Thyroid gland (tissue), 4 donors: ENCODE measurements around the gene GFOD1. TPM values are rescaled to one million over a fixed set of nuclear protein-coding genes. Genes with fewer than 3 reads are reported as not detected.
"Not testable (repeated sequence)": the region's sequence is repeated elsewhere in the genome, so short reads cannot be mapped to it uniquely, and the experiment has no call there.

Source experiments
- DNase-seq, 2 donors: peaks; one replicate each; pipeline ENCODE4 v3.0.0-alpha.2; 2019
- H3K27ac ChIP-seq, 3 donors: fragments of 200-600 bp; sonication (generic); 1 replicate in 2 of 3; 2 replicates in 1 of 3; pipeline ENCODE4 v1.5.1; 2016 to 2019; ENCODE audit warnings: mild to moderate bottlenecking in 1 of 3, moderate library complexity in 1 of 3
- H3K27me3 ChIP-seq: fragments of 200-600 bp; sonication (generic); one replicate; pipeline ENCODE4 v1.5.1; 2019
- H3K36me3 ChIP-seq, 2 donors: fragments of 200-600 bp; sonication (generic); one replicate each; pipeline ENCODE4 v1.5.1; 2016 to 2019
- H3K4me1 ChIP-seq, 2 donors: fragments of 200-600 bp; sonication (generic); one replicate each; pipeline ENCODE4 v1.5.1; 2017 to 2019
- H3K4me3 ChIP-seq, 3 donors: fragments of 200-600 bp; sonication (generic); replicated peaks in 1 of 3; 1 replicate in 2 of 3; 2 replicates in 1 of 3; pipeline ENCODE4 v1.5.1; 2016; ENCODE audit warnings: mild to moderate bottlenecking in 1 of 3
- H3K9me3 ChIP-seq: fragments of 200-600 bp; sonication (generic); one replicate; pipeline ENCODE4 v1.5.1; 2017
- CTCF ChIP-seq, 6 experiments: fragments of 200-600 bp in 3 of 6; fragments of 450-650 bp in 3 of 6; sonication (generic) in 3 of 6; IDR thresholded peaks; one replicate each; pipeline ENCODE4 v1.5.1; 2016 to 2019; ENCODE audit warnings: antibody characterized with exemption in 6 of 6, mild to moderate bottlenecking in 2 of 6, inconsistent platforms in 1 of 6, moderate library complexity in 1 of 6
- POLR2A ChIP-seq, 2 donors: fragments of 450-650 bp; IDR thresholded peaks; one replicate each; pipeline ENCODE4 v1.6.1; 2017; ENCODE audit warnings: antibody characterized with exemption in 2 of 2, mild to moderate bottlenecking in 2 of 2, moderate library complexity in 1 of 2
- WGBS, 2 donors: methylation state at CpG; one replicate each; pipeline ENCODE4 v1.1.5; 2017; 5-methylcytosine and 5-hydroxymethylcytosine counted together
- intact Hi-C: fragments of 100-400 bp; cut with DNase I; formaldehyde crosslinking; loops from one replicate; pipeline ENCODE4 v1.15.1; 2023
- total RNA-seq, 4 donors: library from RNA; depleted of rRNA; stranded (reverse); fragments of >200 nt; gene quantifications; one replicate each; pipeline ENCODE4 v1.2.3, GENCODE V29; 2016

Gene GFOD1
- total RNA-seq, 4 donors from 2014 or later: 4.2 to 18.4 (median 8.5) TPM

- DNase-seq: no peak
- intact Hi-C loops: no loop called here
- WGBS, 2 donors: 67 to 69% methylated on average over 12 of the region's 12 CpGs
- no peaks in the 10 kb centered on the region for H3K27me3 ChIP-seq
- no peaks in the 10 kb centered on the region for H3K36me3 ChIP-seq
- no peaks in the 10 kb centered on the region for H3K4me1 ChIP-seq
- no peak overlapping the region for H3K27ac ChIP-seq
- H3K9me3 ChIP-seq: no peaks in the 10 kb centered on the region
- no peak for TF ChIP-seq POLR2A (IDR thresholded peaks at IDR 0.05)
- TF ChIP-seq CTCF (IDR thresholded peaks at IDR 0.05): no peak
- no peak overlapping the region for H3K4me3 ChIP-seq
Measured at GRCh38 chr6:13462458-13463327, 24.7 kb downstream of the GFOD1 start.

GRCh38 chr6:13461805-13462204 lies 25.6 kb downstream of the GFOD1 start:
- Histone ChIP-seq H3K9me3 (no peaks in the 10 kb centered on the region), H3K4me1 (no peaks in the 10 kb centered on the region), H3K36me3 (no peaks in the 10 kb centered on the region), H3K27ac (no peak overlapping the region), H3K27me3 (no peaks in the 10 kb centered on the region), H3K4me3 (no peak overlapping the region)
- intact Hi-C loops: no loop called here
- TF ChIP-seq CTCF (IDR thresholded peaks at IDR 0.05) (no peak), POLR2A (IDR thresholded peaks at IDR 0.05) (no peak)
- DNase-seq: no peak
- 89 to 93% methylated on average over 6 of the region's 6 CpGs for WGBS, 2 donors

GRCh38 chr6:13461307-13461706 lies 26.1 kb downstream of the GFOD1 start:
- H3K36me3 ChIP-seq: no peaks in the 10 kb centered on the region

GRCh38 chr6:13460289-13460688 lies 27.1 kb downstream of the GFOD1 start:
- H3K27ac ChIP-seq, H3K36me3 ChIP-seq, DNase-seq, H3K9me3 ChIP-seq, H3K4me3 ChIP-seq, intact Hi-C loops, H3K27me3 ChIP-seq, H3K4me1 ChIP-seq: not testable (repeated sequence)
- 45 to 70% methylated on average over 2 of the region's 2 CpGs for WGBS, 2 donors

More at GRCh38 chr6:13461307-13461706, 26.1 kb downstream of the GFOD1 start:
- no peak for DNase-seq
- Histone ChIP-seq H3K27ac (no peak overlapping the region), H3K4me1 (no peaks in the 10 kb centered on the region), H3K27me3 (no peaks in the 10 kb centered on the region), H3K9me3 (no peaks in the 10 kb centered on the region), H3K4me3 (no peak overlapping the region)
- TF ChIP-seq CTCF (IDR thresholded peaks at IDR 0.05) (no peak), POLR2A (IDR thresholded peaks at IDR 0.05) (no peak)
- intact Hi-C loops: no loop called here
- WGBS, 2 donors: 96 to 98% methylated on average over 4 of the region's 4 CpGs

- WGBS, 2 donors: 56 to 85% methylated on average over 7 of the region's 7 CpGs
- peaks cover 0 to 3% of the 10 kb centered on the region in 2 donors for H3K4me1 ChIP-seq
Measured at GRCh38 chr6:13457577-13457976, 29.8 kb downstream of the GFOD1 start.

More at GRCh38 chr6:13457577-13457976, 29.8 kb downstream of the GFOD1 start:
- TF ChIP-seq CTCF (IDR thresholded peaks at IDR 0.05) (no peak), POLR2A (IDR thresholded peaks at IDR 0.05) (no peak)
- no peak overlapping the region for H3K4me3 ChIP-seq
- no peak for DNase-seq
- intact Hi-C loops: no loop called here
- H3K27me3 ChIP-seq: no peaks in the 10 kb centered on the region
- H3K36me3 ChIP-seq: no peaks in the 10 kb centered on the region
- H3K9me3 ChIP-seq: no peaks in the 10 kb centered on the region
- H3K27ac ChIP-seq: no peak overlapping the region
